H1 (cell line): Measurements from ENCODE around the gene SEL1L. TPM values are rescaled to one million over a fixed set of nuclear protein-coding genes. Genes with fewer than 3 reads are reported as not detected.

ENCODE experiments used
- CTCF ChIA-PET: fragments of 300-600 bp; sonication (Branson Sonifier 250); formaldehyde crosslinking; loops from one replicate; lab custom pipeline; 2021; ENCODE audit not compliant: partially characterized antibody; lab: Charles Lee
- POLR2A ChIA-PET: fragments of 300-600 bp; sonication (Branson Sonifier 250); formaldehyde crosslinking; loops from one replicate; lab custom pipeline; 2021; ENCODE audit warnings: inconsistent platforms; ENCODE audit not compliant: partially characterized antibody; lab: Charles Lee
- DNase-seq, 2 experiments: peaks; one replicate each; pipeline versions ENCODE4 v3.0.0 to v3.0.0-alpha.2; 2010 to 2022; ENCODE audit warnings: low spot score in 2 of 2, low read depth in 1 of 2, mixed read lengths in 1 of 2
- FAIRE-seq: peaks from 2 replicates; lab custom pipeline; 2011; peaks lifted over from hg19 to GRCh38; lab: Jason Lieb, UNC
- H2AFZ ChIP-seq: 2 replicates; pipeline ENCODE4 v1.8.1; 2012; ENCODE audit warnings: low read length, inconsistent platforms
- H2AK5ac ChIP-seq: 2 replicates; pipeline ENCODE4 v1.6.1; 2013; ENCODE audit warnings: low read depth, low read length
- H2BK120ac ChIP-seq: replicated peaks from 2 replicates; pipeline ENCODE3; 2013; ENCODE audit warnings: low read depth, low read length, inconsistent platforms
- H2BK12ac ChIP-seq: 2 replicates; pipeline ENCODE4 v1.6.1; 2013; ENCODE audit warnings: low read depth, low read length
- H2BK15ac ChIP-seq: 2 replicates; pipeline ENCODE4 v1.6.1; 2013; ENCODE audit warnings: low read length
- H2BK20ac ChIP-seq: 2 replicates; pipeline ENCODE4 v1.6.1; 2013; ENCODE audit warnings: low read length
- H2BK5ac ChIP-seq: 2 replicates; pipeline ENCODE4 v1.6.1; 2013; ENCODE audit warnings: low read depth, low read length
- H3K14ac ChIP-seq: 2 replicates; pipeline ENCODE4 v1.6.1; 2013; ENCODE audit warnings: inconsistent platforms; ENCODE audit not compliant: insufficient read length
- H3K18ac ChIP-seq: 2 replicates; pipeline ENCODE4 v1.6.1; 2013; ENCODE audit warnings: low read length; ENCODE audit errors: extremely low read depth
- H3K23ac ChIP-seq: 2 replicates; pipeline ENCODE4 v1.6.1; 2013; ENCODE audit warnings: inconsistent platforms; ENCODE audit not compliant: insufficient read length
- H3K23me2 ChIP-seq: 2 replicates; pipeline ENCODE4 v1.6.1; 2013; ENCODE audit warnings: low read depth, low read length
- H3K27ac ChIP-seq: 2 replicates; pipeline ENCODE4 v1.6.1; 2011; ENCODE audit warnings: low read depth, low read length, inconsistent platforms
- H3K27me3 ChIP-seq, 4 experiments: replicated peaks in 1 of 4; 1 replicate in 1 of 4; 2 replicates in 3 of 4; pipeline versions ENCODE4 v1.6.1 to v1.8.1; 2011 to 2013; ENCODE audit warnings: low read length in 3 of 4, mild to moderate bottlenecking in 3 of 4, inconsistent platforms in 2 of 4, mixed read lengths in 2 of 4, moderate library complexity in 1 of 4; ENCODE audit not compliant: control insufficient read depth in 3 of 4, insufficient read depth in 3 of 4; ENCODE audit errors: extremely low read depth in 1 of 4
- H3K36me3 ChIP-seq, 4 experiments: 2 replicates each; pipeline versions ENCODE4 v1.6.1 to v1.8.1; 2011 to 2013; ENCODE audit warnings: mild to moderate bottlenecking in 4 of 4, low read length in 3 of 4, moderate library complexity in 2 of 4, control low read depth in 1 of 4, inconsistent platforms in 1 of 4; ENCODE audit not compliant: insufficient read depth in 4 of 4, control insufficient read depth in 2 of 4
- H3K4ac ChIP-seq: replicated peaks from 2 replicates; pipeline ENCODE3; 2013; ENCODE audit warnings: low read length, low read depth, mixed read lengths, inconsistent platforms; ENCODE audit not compliant: insufficient read length
- H3K4me1 ChIP-seq, 4 experiments: replicated peaks in 1 of 4; 1 replicate in 1 of 4; 2 replicates in 3 of 4; pipeline versions ENCODE4 v1.6.1 to v1.8.1; 2011 to 2013; ENCODE audit warnings: low read length in 3 of 4, inconsistent platforms in 2 of 4, mixed read lengths in 1 of 4; ENCODE audit not compliant: insufficient read depth in 4 of 4, control insufficient read depth in 3 of 4
- H3K4me2 ChIP-seq, 2 experiments: 2 replicates each; pipeline versions ENCODE4 v1.6.1 to v1.8.1; 2011 to 2013; ENCODE audit warnings: low read depth in 2 of 2, low read length in 2 of 2, control low read depth in 1 of 2, inconsistent platforms in 1 of 2, mild to moderate bottlenecking in 1 of 2; ENCODE audit not compliant: insufficient read depth in 1 of 2
- H3K4me3 ChIP-seq, 4 experiments: fragments of 200-600, 300-600 bp in 1 of 4; sonication (generic), shearing (Covaris generic), sonication (Bioruptor Twin) in 1 of 4; 2 replicates each; pipeline versions ENCODE4 v1.5.1 to v1.8.1; 2011 to 2016; ENCODE audit warnings: low read length in 4 of 4, low read depth in 3 of 4, control low read depth in 2 of 4, inconsistent platforms in 2 of 4, mild to moderate bottlenecking in 2 of 4, mixed read lengths in 1 of 4, moderate library complexity in 1 of 4; ENCODE audit not compliant: insufficient read depth in 2 of 4; ENCODE audit errors: extremely low read depth in 1 of 4
- H3K56ac ChIP-seq: replicated peaks from 2 replicates; pipeline ENCODE3; 2013; ENCODE audit warnings: low read depth, mild to moderate bottlenecking, mixed read lengths, low read length, inconsistent platforms; ENCODE audit not compliant: insufficient read length
- H3K79me1 ChIP-seq: 2 replicates; pipeline ENCODE4 v1.6.1; 2013; ENCODE audit warnings: low read depth, low read length, control low read depth
- H3K79me2 ChIP-seq, 2 experiments: 2 replicates each; pipeline versions ENCODE4 v1.6.1 to v1.8.1; 2012 to 2013; ENCODE audit warnings: low read length in 2 of 2, mild to moderate bottlenecking in 2 of 2, inconsistent platforms in 1 of 2; ENCODE audit not compliant: insufficient read depth in 2 of 2, control insufficient read depth in 1 of 2
- H3K9ac ChIP-seq, 4 experiments: replicated peaks in 1 of 4; 1 replicate in 1 of 4; 2 replicates in 3 of 4; pipeline versions ENCODE4 v1.6.1 to v1.8.1; 2011 to 2013; ENCODE audit warnings: low read depth in 3 of 4, low read length in 3 of 4, control low read depth in 2 of 4, mild to moderate bottlenecking in 2 of 4, moderate library complexity in 2 of 4, inconsistent platforms in 1 of 4; ENCODE audit errors: extremely low read depth in 1 of 4
- H3K9me3 ChIP-seq, 2 experiments: 2 replicates each; pipeline versions ENCODE4 v1.6.1 to v1.8.1; 2012 to 2013; ENCODE audit warnings: mild to moderate bottlenecking in 2 of 2, moderate library complexity in 2 of 2, control low read depth in 1 of 2, inconsistent platforms in 1 of 2, low read depth in 1 of 2, low read length in 1 of 2, mixed read lengths in 1 of 2; ENCODE audit not compliant: insufficient read depth in 2 of 2
- H4K20me1 ChIP-seq, 2 experiments: replicated peaks in 1 of 2; 2 replicates each; pipeline versions ENCODE3 to v1.8.1; 2011 to 2013; ENCODE audit warnings: inconsistent platforms in 2 of 2, low read length in 2 of 2, mild to moderate bottlenecking in 1 of 2; ENCODE audit not compliant: insufficient read depth in 2 of 2, control insufficient read depth in 1 of 2
- H4K5ac ChIP-seq: 2 replicates; pipeline ENCODE4 v1.6.1; 2013; ENCODE audit warnings: low read length, low read depth, mixed read lengths, inconsistent platforms; ENCODE audit not compliant: insufficient read length
- H4K8ac ChIP-seq: 2 replicates; pipeline ENCODE4 v1.8.0; 2013; ENCODE audit warnings: mild to moderate bottlenecking, moderate library complexity, low read length, inconsistent platforms; ENCODE audit not compliant: insufficient read depth; ENCODE audit errors: extremely low read depth
- H4K91ac ChIP-seq: replicated peaks from 2 replicates; pipeline ENCODE3; 2013; ENCODE audit warnings: low read length, mixed read lengths, inconsistent platforms; ENCODE audit not compliant: insufficient read length
- BACH1 ChIP-seq: IDR thresholded peaks from 2 replicates; pipeline ENCODE4 v1.6.1; 2012; ENCODE audit warnings: low read length, improper control_type of control experiment
- EP300 ChIP-seq, 2 experiments: IDR thresholded peaks; 1 replicate in 1 of 2; 2 replicates in 1 of 2; pipeline ENCODE4 v1.6.1; 2011 to 2012; ENCODE audit warnings: low read depth in 2 of 2, low read length in 2 of 2, mild to moderate bottlenecking in 2 of 2, borderline replicate concordance in 1 of 2, inconsistent platforms in 1 of 2, moderate library complexity in 1 of 2
- GABPA ChIP-seq: IDR thresholded peaks from 2 replicates; pipeline ENCODE4 v1.6.1; 2011; ENCODE audit warnings: mild to moderate bottlenecking, low read length, moderate library complexity, borderline replicate concordance; ENCODE audit not compliant: insufficient read depth
- RAD21 ChIP-seq, 2 experiments: IDR thresholded peaks in 1 of 2; conservative IDR thresholded peaks in 1 of 2; 2 replicates each; pipeline ENCODE4 v1.6.1; 2011; ENCODE audit warnings: low read depth in 2 of 2, low read length in 2 of 2, improper control_type of control experiment in 1 of 2, inconsistent platforms in 1 of 2, mild to moderate bottlenecking in 1 of 2, moderate library complexity in 1 of 2
- RXRA ChIP-seq: IDR thresholded peaks from 2 replicates; pipeline ENCODE4 v1.6.1; 2011; ENCODE audit warnings: low read depth, mild to moderate bottlenecking, low read length, moderate library complexity; ENCODE audit not compliant: insufficient read depth
- SUZ12 ChIP-seq: fragments of 200-600 bp; sonication (generic); IDR thresholded peaks from 2 replicates; pipeline ENCODE4 v1.6.1; 2012; ENCODE audit warnings: mild to moderate bottlenecking, inconsistent platforms, low read length, moderate library complexity, mixed read lengths
- ZNF274 ChIP-seq: IDR thresholded peaks from 2 replicates; pipeline ENCODE4 v1.7.0; 2012; ENCODE audit warnings: low read length, borderline replicate concordance; ENCODE audit errors: extremely low read depth
- WGBS, 2 experiments: shearing (Covaris generic) in 1 of 2; methylation state at CpG; one replicate each; pipeline versions ENCODE4 v1.1.6 to v1.1.7; 2013 to 2015; ENCODE audit warnings: low lambda C conversion rate in 2 of 2, mixed read lengths in 2 of 2, inconsistent platforms in 1 of 2, low coverage in 1 of 2, missing lambda C conversion rate in 1 of 2; ENCODE audit not compliant: insufficient replicate concordance in 2 of 2, insufficient coverage in 1 of 2, insufficient read length in 1 of 2; ENCODE audit errors: extremely low coverage in 1 of 2, missing lambda C conversion rate in 1 of 2; 5-methylcytosine and 5-hydroxymethylcytosine counted together
- polyA plus RNA-seq, 7 experiments: library from polyadenylated mRNA; depleted of rRNA in 3 of 7; stranded (reverse) in 5 of 7; unstranded in 2 of 7; fragments of >200 nt in 5 of 7; fragments of 200-250 nt in 2 of 7; gene quantifications; 1 replicate in 5 of 7; 2 replicates in 1 of 7; 4 replicates in 1 of 7; pipeline versions ENCODE4 v1.2.1 to v1.2.3, GENCODE V29; 2011 to 2013; ENCODE audit warnings: missing spikeins in 2 of 7, mixed read lengths in 2 of 7
- total RNA-seq: library from RNA; stranded (reverse); fragmentation: NEBNext Ultra II Directional; extraction: Animal tissue kit (Norgen Biotek cat#: 25700); gene quantifications from 2 replicates; pipeline ENCODE4 v1.2.1, GENCODE V29; 2021
- TF ChIP-seq, protein P1 (sequence below): IDR thresholded peaks from 2 replicates; pipeline ENCODE4 v1.6.1; 2012; ENCODE audit warnings: inconsistent platforms
- TF ChIP-seq, protein P2 (sequence below): IDR thresholded peaks from 2 replicates; pipeline ENCODE4 v1.6.1; 2011; ENCODE audit warnings: low read depth, mild to moderate bottlenecking, low read length; ENCODE audit not compliant: insufficient read depth
- TF ChIP-seq, protein P3 (sequence below): IDR thresholded peaks from 2 replicates; pipeline ENCODE4 v1.6.1; 2012; ENCODE audit warnings: low read length, inconsistent platforms

SEL1L gene
- total and polyA plus RNA-seq, 2 of the 8 experiments (the other 6 are each of a cell fraction or from before 2014, with no cell fraction given) = 4.3 to 34.9 TPM

DNA sequence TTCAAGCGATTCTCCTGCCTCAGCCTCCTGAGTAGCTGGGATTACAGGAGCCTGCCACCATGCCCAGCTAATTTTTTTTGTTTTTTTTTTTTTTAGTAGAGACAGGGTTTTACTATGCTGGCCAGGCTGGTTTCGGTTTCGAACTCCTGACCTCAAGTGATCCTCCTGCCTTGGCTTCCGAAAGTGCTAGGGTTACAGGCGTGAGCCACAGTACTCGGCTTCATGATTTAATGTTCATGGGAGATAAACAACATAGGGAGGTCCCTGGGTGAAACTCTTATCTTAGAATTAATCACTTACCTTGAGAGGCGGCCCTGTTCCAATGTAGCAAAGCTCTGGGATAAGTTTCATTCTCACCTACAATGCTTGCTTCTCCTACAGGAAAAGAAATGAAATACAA, 48.3 kb downstream of the SEL1L start:
- Histone ChIP-seq H3K9ac (no peak overlapping the region), H2BK12ac (no peak overlapping the region), H2BK20ac (no peak overlapping the region), H2BK120ac (no peak overlapping the region), H3K23ac (no peak overlapping the region), H3K23me2 (no peaks in the 10 kb centered on the region), H4K91ac (no peak overlapping the region), H3K14ac (no peak overlapping the region), H3K4ac (no peak overlapping the region), H2BK15ac (no peak overlapping the region), H3K4me1 (no peaks in the 10 kb centered on the region), H3K56ac (no peak overlapping the region), H3K27me3 (no peaks in the 10 kb centered on the region), H2AFZ (no peak overlapping the region), H4K20me1 (no peaks in the 10 kb centered on the region), H3K4me2 (no peak overlapping the region), H2BK5ac (no peak overlapping the region), H3K9me3 (no peaks in the 10 kb centered on the region), H3K4me3 (no peak overlapping the region), H3K18ac (no peak overlapping the region), H4K5ac (no peak overlapping the region), H3K79me1 (no peaks in the 10 kb centered on the region), H3K36me3 (peaks cover 3 to 60% (median 20%) of the 10 kb centered on the region in 4 experiments; a peak in 6 of 8 replicates), H4K8ac (no peak overlapping the region), H3K79me2 (no peaks in the 10 kb centered on the region), H3K27ac (no peak overlapping the region), H2AK5ac (no peak overlapping the region)
- no peak for FAIRE-seq
- WGBS, 2 experiments = 91% methylated on average over 7 of the region's 7 CpGs; no CpG with 5 or more reads in 1 of the 2 experiments
- DNase-seq = no peak
- CTCF ChIA-PET = interaction anchor here (0.7 to 1.8 kb wide), 7 partner anchors 9 to 155 kb away, joined by 3 to 6 read pairs (median 3); no protein-coding TSS in a partner anchor
- POLR2A ChIA-PET = no interaction called here
- TF ChIP-seq RXRA (no peak), SUZ12 (no peak), ZNF274 (no peak), RAD21 (IDR thresholded peaks at IDR 0.05 in 1 of 2, conservative IDR thresholded peaks at IDR 0.05 in 1 of 2; ENCODE audit: low read depth in 2 of 2, low read length in 2 of 2) (no peak), GABPA (no peak), BACH1 (no peak), EP300 (IDR thresholded peaks at IDR 0.05; ENCODE audit: borderline replicate concordance in 1 of 2, low read depth in 2 of 2, low read length in 2 of 2) (no peak)
- TF ChIP-seq, protein P1, sequence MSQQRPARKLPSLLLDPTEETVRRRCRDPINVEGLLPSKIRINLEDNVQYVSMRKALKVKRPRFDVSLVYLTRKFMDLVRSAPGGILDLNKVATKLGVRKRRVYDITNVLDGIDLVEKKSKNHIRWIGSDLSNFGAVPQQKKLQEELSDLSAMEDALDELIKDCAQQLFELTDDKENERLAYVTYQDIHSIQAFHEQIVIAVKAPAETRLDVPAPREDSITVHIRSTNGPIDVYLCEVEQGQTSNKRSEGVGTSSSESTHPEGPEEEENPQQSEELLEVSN = no peak
- TF ChIP-seq, protein P2, sequence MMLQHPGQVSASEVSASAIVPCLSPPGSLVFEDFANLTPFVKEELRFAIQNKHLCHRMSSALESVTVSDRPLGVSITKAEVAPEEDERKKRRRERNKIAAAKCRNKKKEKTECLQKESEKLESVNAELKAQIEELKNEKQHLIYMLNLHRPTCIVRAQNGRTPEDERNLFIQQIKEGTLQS = no peak
- TF ChIP-seq, protein P3, sequence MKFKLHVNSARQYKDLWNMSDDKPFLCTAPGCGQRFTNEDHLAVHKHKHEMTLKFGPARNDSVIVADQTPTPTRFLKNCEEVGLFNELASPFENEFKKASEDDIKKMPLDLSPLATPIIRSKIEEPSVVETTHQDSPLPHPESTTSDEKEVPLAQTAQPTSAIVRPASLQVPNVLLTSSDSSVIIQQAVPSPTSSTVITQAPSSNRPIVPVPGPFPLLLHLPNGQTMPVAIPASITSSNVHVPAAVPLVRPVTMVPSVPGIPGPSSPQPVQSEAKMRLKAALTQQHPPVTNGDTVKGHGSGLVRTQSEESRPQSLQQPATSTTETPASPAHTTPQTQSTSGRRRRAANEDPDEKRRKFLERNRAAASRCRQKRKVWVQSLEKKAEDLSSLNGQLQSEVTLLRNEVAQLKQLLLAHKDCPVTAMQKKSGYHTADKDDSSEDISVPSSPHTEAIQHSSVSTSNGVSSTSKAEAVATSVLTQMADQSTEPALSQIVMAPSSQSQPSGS = no peak
